GM19025 (cell line): ENCODE data around the gene NHS.

Experiments
- ATAC-seq: cut with Tn5 transposase; IDR thresholded peaks from one replicate; pipeline ENCODE4 v1.9.1; 2021; ENCODE audit warnings: mild to moderate bottlenecking, low read depth, moderate library complexity; ENCODE audit not compliant: unreplicated experiment

Gene NHS

DNA sequence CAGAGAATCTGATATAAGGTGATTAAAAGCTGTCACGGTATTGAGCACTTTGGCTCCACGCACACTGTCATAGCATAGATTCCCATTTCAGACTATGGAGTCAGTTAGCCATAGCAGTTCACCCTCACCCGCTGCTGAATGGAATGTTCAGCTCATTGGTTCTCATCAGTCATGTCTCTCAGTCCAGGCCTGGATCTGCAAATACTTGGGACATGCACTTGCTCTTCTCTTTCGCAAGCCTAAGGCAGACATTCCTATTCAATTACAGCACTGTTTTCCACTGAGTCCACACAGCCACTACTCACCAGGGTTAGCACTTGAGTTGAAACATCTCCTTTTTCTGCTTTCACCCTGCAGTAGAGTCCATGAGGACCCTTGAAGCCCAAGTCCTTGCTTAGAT is 331.7 kb downstream of the NHS start:
- ATAC-seq = no peak

DNA sequence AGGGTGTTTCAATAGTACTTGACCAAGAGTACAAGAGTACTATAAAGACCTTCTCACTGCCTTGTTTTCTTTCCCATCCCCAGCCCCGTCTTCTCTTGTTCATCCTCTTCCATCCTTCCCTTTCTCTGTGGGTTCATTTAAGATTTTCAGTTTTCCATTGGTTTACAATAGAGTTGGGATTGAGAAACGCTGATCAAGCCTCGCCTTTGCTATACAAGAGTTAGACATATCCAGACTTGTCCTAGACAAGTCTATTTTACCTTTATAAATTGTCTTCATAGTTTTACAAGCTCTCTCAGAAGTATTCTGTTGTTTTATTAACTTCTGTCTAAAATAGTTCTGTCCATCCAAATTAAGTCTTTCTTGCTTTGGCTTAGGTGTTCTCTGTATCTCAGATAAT is 332.7 kb downstream of the NHS start:
- ATAC-seq = no peak

DNA sequence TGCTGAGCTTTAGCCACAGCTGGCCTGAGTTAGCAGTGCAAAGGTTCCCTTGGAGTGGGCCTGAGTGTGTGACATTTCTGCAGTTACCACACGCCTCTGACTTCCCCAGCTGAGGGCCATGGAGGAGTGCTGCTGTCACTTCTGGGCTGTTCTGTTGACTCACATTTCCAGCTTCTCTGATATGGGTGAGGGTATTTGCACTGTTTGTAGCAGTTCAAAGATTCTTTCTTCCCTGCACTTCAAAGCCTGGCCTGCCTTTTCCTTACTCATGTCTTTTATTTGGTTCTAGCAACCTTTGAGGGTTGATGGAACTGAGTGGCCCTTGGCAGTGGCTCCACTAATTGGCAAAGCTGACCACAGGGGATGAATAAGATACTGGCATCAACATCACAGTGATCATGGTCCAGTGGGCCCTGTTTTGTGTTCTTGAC is 335.9 kb downstream of the NHS start:
- no peak for ATAC-seq

DNA sequence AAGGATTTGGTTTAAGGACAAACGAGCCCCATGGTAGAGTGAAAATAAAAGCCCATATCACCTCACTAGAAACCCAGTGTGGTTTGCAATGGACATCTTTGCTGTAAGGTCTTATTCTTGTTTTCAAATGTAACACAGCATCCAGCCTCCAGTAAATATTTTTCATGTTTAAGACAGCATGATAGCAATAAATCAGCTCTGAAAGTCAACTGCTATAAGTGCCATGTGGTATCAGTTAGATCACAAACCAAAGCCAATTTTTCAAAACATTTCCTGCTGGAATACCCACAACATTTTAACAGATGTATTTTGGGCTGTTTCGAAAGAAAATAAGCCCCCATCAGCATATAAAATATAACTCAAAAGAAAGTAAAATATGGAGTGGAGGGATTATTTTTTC is 338.3 kb downstream of the NHS start:
- no peak for ATAC-seq

DNA sequence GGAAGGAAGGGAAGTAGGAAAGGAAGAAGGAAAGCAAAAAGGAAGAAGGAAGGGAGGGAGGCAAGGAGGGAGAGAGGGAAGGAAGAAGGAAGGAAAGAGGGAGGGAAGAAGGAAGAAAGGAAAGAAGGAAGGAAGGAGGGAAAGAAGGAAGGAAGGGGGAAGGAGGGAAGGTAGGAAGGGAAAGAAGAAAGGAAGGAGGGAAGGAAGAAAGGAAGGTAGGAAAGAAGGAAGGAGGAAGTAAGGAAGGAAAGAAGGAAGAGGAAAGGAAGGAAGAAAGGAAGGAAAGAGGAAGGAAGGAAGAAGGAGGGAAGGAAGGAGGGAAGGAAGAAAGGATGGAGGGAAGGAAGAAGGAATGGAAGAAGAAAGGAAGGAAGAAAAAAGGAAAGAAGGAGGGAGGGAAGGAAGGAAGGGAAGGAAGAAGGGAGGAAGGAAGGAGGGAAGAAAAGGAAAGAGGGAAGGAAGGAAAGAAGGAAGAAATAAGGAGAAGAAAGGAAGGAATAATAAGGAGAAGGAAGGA is 343.7 kb downstream of the NHS start:
- no peak for ATAC-seq

DNA sequence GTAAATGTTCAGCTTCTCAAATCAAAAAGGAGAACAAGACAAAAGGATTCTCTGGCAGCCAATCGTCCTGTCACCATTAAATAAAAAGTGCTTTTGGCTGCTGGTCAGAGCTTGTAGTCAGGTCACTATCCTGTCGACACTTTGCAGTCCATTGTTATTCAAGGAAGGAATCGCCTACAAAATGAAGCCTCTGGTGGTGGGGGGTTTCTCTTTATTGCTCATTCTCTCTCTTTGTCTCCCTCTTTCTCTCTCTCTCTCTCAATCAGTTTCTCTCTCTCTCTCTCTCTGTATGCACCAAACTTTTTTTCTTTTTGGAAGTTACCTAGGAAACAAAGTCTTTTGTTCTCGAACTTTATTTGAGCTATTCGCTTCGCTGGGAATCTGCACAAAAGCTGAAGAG is 344.7 kb downstream of the NHS start:
- ATAC-seq = no peak

DNA sequence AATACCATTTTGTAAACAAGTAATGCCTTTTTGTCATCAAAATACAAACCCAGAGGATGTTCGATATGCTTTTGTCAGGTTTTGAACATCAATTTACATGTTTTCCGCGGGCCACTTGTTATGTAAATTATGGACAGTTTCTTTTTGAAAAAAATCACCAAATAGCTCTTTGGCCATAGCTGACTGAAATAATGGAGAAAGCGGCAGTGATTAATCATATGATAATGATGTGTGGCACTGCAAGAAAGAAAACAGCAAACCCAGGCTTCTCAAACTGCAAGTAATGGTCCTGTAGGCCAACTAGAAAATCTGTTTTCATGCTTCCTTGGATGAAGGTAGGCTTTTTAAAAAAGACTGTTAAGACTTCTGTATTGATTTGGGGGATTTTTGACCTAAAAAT is 346.7 kb downstream of the NHS start:
- ATAC-seq = no peak

DNA sequence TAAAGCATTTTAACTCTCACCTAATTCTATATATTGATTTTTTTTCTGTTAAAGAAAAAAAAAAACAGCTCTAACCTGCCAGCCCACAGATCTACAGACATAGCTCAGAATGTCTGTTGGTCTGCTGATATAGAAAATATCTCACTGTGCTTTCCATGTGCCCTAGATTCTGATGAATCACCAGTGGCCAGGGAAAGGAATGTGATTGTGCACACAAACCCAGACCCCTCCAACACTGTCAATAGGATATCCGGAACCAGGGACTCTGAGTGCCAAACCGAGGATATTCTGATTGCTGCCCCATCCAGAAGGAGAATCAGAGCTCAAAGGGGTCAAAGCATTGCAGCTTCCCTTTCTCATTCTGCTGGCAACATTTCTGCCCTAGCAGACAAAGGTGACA is 350.2 kb downstream of the NHS start:
- ATAC-seq = no peak

DNA sequence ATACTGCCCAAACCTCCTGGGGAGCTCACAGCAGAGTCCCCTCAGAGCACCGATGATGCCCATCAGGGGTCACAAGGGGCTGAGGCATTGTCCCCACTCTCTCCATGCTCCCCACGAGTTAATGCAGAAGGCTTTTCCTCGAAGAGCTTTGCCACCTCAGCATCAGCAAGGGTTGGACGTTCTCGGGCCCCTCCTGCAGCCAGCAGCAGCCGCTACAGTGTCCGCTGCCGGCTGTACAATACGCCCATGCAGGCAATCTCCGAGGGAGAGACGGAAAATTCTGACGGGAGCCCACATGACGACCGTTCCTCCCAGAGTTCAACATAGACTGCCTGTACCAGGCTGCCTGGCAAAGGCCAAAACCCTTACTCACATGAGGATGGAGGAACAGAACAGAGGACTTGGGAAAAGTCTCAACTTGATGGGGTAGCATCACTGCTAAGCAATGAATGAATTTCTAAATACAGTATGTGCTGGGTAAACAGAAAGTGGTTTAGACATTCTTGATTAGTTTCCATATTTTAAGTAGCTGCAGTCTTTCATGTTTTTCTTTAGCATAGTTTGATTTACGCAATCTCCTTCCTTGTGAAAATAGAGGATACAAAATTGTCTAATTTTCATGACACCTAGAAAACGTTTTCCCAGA is 357.3 kb downstream of the NHS start:
- ATAC-seq = no peak

DNA sequence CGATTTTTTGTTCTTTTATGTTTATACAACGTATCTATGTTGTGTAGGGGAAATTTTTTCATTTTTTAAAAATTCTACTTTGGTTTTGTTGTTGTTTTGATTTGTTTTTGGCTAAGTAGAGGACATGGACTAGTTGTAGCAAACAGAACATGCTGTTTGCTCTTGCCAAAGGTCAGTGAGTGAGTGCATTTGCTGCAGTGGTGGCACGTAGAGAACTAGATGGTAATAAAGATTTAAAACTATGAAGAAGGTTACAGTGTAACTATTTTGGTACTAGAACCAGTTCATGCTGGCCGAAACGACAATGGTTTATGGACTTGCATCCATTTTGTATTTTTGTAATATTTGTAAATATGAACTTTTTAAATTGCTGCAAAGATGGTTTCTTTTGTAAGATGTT is 360.4 kb downstream of the NHS start:
- no peak for ATAC-seq

DNA sequence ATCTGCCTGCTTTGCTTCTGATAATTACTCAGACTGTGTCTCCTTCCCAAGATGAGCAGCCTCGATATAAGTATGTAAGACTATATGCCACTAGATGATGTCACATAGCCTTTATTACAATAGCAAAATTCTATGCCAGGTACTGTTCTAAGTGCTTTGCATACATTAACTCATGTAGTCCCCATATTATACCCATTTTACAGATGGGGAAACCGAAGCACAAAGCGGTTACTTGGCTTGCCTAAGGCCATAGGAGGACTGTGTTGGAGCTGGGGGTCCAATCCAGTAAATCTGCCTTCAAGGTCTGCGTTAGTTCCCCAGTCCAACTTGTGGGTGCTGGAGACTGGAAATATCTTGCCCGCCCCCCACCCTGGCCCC is 361.5 kb downstream of the NHS start:
- ATAC-seq = no peak

DNA sequence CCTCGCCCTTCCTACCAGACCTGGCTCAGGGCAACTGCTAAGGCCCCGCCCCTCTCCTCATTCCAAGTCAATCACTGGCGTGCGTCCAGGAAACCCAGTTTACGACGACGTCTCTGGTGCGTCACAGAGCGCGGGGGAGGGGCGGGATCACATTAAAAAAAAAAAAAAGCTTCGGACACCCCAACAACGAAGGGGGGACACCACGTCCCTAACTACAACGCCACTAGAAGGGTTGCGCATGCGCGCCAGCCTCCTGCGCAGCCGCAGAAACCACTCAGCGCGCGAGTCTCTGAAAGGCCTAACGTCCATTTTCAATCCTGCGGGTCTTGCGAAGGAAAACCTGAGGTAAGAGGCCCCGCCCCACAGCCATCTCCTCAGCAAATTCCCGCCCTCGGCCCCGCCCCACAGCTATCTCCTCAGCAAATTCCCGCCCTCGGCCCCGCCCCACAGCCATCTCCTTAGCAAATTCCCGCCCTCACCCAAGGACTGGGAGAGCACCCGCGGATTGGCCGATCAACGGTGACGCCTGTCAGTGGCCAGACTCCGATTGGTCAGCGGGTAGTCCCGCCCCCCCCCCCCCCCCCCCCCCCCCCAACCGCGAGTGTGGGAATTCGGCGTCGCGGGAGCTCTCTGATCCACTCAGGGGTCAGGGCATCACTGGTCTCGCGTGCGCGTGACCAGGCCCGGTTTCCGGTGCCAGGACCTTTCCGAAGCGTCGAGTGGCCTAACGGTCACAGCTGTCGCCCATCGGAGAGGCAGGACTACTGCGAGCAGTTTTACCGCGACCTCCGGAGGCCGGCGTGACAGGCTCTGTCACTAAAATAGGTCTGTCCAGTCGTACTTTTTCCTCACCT is 362.1 kb downstream of the NHS start, which contains the start of gene SCML1:
Gene SCML1 (plus strand): TSS at position 638 of the 854 bp plus-strand sequence. CDS start 6,694 bp downstream, outside the sequence.
- ATAC-seq = no peak

DNA sequence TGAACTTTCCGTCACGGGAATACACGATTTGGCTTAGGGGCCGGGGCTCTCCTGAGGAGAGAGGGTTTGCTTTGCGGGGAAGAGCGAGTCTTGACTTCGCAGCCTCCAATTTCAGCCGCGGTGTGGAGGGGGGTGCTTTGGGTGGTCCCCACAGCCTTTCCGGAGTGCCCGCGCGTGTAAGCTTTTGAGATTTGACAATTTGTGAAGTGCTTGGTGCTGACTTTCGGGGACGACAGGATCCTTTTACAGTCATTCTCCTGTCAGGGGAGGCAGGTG is 362.6 kb downstream of the NHS start:
- no peak for ATAC-seq

DNA sequence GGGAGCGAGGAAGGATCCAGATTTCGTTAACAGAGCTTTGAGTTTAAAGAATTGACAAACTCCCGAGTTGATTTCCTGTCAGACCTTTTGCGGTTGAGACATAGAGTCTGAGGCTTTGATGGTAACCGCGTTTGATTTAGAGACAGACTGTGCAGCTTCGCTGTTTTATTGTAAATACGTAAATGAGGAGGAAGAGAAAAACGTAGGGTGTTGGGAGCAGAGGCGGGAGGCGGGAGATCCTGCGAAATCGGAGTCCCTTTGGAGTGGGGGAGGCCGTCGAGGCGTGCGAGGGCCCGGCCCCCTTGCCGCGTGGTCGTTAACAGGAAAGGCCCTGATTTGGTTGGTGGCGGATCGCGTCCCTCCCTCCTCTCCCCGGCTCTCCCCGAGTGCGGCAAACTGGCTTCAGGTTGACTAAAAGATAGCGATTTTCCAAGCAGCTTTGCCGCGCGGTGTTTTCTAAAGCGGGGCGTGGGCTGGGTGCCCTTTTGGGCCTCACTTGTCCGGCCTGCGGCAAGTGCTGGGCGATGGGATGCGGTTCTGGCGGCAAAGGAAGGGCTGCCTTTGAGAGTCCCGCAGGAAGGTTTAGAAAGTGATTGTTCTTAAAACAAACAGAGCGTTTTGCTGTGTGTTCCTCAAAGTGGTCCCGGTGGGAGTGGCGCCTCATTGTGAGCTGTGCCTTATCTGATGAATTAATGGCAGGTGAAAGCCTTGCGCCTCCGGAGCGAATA is 363.1 kb downstream of the NHS start:
- ATAC-seq = no peak

DNA sequence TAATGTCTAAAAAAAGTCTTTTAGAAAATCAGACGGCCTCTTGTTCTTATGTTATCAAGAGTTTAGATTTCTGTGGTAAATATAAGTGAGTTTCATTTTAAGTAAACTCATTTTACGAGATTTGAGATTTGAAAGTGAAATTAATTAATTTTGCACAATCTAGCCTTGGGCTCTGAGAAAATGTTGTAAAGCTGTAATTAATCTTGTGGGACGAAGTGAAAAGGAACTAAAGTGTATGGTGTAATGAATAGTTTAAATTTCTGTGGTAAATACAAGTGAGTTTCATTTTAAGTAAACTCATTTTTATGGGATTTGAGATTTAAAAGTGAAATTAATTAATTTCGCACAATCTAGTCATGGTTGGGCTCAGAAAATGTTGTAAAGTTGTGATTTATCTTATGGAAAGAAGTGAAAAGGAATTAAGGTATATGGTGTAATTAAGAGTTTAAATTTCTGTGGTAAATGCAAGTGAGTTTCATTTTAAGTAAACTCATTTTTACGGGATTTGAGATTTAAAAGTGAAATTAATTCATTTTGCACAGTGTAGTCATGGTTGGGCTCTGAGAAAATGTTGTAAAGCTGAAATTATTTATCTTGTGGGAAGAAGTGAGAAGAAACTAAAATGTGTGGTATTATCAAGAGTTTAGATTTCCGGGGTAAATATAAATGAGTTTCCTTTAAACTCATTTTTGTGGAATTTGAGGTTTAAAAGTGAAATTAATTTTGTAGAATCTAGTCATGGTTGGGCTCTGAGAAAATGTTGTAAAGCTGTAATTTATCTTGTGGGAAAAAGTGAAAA is 363.9 kb downstream of the NHS start:
- no peak for ATAC-seq

DNA sequence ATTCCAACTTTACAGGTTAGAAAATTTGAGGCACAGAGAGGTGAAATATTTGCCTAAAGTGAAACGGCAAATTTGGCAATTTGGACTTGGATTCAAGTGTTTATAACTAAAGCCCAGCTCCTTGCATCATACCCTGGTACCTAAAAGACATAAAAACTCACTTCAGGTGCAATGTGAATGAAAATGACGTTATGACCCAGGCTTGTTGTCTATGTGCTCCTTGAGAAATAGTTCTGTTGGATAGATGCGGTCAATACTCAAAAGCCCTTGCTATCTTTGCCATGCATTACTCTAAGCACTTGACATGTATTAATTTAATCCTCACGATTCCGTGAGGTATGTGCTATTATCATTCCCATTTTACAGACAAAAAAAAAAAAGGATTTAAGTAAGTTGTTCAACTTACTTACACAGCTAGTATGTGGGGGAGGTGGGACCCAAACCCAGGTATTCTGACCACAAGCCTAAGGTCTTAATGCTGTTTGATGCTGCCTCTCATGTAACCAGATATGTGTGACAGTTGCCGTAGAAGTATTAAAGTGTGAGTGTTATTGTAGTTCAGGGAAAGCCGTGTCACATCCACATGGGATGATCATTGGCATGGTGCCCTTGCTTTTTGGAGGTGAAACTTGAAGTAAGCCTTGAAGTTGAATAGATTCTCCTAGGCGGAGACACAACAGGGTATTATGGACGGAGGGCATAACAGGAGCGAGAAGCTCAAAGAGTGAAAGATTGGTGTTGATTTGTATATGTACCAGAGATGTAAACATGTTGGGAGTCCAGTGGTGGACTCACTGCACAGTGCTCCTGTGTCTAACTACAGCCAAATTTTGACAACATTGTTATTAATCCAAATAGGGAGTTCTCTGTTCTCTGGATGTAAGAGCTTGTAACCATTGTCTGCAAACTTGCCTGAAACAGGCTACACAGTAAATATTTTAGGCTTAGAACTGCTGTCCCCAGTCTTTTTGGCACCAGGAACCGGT is 365.4 kb downstream of the NHS start:
- no peak for ATAC-seq

DNA sequence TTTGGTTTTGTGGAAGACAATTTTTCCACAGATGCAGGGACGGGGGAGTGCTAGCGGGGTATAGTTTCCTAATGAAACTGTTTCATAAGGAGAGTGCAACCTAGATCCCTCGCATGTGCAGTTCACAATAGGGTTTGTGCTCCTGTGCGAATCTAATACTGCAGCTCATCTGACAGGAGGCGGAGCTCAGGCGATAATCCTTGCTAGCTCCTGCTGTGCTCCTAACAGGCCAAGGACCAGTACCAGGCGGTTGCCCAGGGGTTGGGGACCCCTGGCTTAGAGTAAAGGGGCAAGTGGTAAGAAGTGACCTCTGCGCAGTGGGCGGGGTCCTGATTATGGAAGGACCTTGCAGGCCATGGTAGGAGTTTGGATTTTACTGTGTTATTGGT is 366.1 kb downstream of the NHS start:
- ATAC-seq = no peak

DNA sequence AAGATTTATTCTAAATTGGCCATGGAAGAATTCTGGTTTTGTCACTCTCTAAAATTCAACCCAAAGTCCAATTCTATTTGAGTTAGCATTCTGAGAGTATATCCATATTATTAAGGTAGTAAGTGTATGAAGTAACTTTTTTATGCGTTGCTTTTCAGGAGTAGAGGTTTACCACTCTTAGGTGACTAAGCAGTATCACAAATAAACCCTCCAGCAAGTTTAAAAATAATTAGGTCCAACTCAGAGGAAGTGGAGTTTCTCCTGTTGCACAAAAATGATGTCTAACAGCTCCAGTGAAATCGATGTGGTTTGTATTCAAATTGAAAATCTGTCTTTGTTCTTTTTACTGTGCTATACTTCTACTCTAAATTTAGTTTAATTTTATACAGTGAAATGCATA is 368.9 kb downstream of the NHS start:
- no peak for ATAC-seq

DNA sequence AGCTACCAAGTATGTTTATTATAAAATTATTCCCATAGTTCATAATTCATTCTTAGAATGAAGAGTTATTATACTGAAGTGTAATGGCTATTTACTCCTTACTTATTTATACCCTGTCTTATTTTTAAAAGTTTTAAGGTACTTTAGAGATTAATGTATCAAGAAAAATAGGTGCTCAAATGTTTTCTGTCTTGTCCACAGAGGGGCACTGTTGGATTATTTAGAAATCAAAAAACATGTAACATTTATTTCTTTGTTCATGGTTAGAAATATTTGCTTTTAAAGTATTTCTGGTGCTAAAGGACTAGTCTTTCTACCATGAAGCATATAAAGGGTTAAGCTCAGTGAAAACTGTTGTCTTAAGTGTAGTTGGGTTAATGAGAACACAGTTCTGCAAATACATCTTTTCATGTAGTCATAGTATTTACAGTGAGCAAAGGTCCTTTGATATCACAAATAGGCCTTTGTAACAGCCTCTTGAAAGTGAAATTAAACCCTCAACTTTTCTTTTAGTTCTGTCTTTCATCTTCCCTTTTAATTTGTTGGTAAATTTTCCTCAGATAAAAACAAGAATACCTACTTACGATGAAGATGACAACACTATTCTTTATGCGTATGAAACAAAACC is 370.0 kb downstream of the NHS start:
- no peak for ATAC-seq
